Fibroblast of skin of scalp (primary cell): ENCODE data around the gene CHID1.

Source experiments
- DNase-seq: peaks from one replicate; pipeline ENCODE4 v3.0.0-alpha.2; 2013

CHID1 gene

DNA sequence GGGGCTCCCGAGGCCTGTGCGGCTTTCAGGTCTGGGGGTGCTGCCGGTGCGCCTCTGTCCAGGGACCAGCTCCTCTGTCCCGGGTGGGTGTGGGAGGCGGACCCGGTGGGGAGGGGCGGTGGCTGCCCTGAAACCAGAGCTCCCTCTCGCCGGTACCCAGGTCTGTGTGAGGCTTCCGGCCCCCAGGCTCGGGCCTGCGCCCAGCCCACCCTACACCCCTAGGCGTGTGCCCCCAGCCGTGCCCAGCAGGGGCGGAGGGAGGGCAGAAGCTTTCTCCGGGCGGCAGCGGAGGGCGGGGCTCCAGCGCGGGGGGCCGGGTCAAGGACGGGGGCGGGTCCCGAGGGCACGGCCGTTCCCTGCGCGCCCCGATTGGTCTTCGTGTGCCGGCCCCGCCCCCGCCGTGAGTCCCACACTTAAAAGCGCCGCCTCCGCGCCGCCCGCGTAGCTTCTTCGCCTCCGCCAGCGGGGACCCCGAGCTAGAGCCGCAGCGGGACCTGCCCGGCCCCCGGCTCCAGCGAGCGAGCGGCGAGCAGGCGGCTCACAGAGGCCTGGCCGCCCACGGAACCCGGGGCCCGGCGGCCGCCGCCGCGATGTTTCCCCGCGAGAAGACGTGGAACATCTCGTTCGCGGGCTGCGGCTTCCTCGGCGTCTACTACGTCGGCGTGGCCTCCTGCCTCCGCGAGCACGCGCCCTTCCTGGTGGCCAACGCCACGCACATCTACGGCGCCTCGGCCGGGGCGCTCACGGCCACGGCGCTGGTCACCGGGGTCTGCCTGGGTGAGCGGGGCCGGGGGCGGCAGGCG lies 91.3 kb downstream of the CHID1 start:
- DNase-seq: peak; percentile 91

DNA sequence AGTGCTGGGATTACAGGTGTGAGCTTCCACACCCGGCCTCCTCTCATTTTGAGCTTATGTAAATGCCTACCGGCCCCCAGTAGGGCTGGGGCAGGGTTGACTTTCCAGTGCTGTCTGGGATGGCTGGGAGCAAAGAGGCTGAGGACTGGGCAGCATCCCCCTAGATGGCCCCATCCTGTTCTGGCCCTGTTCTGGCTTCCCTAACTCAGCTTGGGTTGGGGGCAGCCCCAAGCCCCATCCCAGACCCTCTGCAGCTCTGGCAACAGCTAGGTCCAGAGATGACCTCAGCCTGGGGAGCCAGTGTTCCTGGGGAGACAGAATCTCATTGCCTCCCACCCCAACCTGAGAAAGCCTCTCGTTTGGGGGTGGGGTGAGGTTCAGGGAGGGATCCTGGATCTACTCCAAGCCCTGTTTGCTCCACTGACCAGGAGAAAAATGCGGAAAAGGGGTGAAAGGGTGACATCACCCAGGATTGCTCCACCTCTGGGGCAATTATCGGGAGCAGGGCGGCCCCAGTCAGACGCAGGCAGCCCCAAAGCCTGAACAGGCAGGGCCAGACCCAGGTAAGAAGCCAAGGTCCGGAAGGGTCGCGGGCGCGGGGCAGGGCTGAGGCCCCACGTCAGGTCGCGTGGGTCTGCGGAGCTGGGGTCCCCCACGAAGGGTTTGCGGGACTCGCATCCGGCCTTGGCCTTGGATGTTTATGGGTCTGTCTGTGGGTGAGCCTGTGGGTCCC lies 92.0 kb downstream of the CHID1 start, which contains the start of gene PNPLA2:
TSS of gene PNPLA2 (plus strand) at position 519 of the 733 bp plus-strand sequence. CDS start 805 bp downstream, outside the sequence.
- peak; percentile 56 for DNase-seq
